Activated CD8-positive, alpha-beta T cell treated with anti-CD3 and anti-CD28 coated beads for 36 hours (primary cell): ENCODE measurements around the gene CRK. TPM values are rescaled to one million over a fixed set of nuclear protein-coding genes. Genes with fewer than 3 reads are reported as not detected.
"Not testable (repeated sequence)": the region's sequence is repeated elsewhere in the genome, so short reads cannot be mapped to it uniquely, and the experiment has no call there.

Experiments
- ATAC-seq: fragments of 200-7000 bp; cut with Tn5 transposase; one replicate; pipeline ENCODE4 v1.10.0; 2021; ENCODE audit warnings: mild to moderate bottlenecking, moderate library complexity
- CTCF ChIA-PET: fragments of 350-600 bp; sonication (Branson Sonifier 250); formaldehyde crosslinking; loops from one replicate; lab custom pipeline; 2021; ENCODE audit warnings: antibody characterized with exemption; lab: Charles Lee
- POLR2A ChIA-PET: fragments of 350-600 bp; sonication (Branson Sonifier 250); formaldehyde crosslinking; loops from one replicate; lab custom pipeline; 2021; ENCODE audit warnings: antibody characterized with exemption; lab: Charles Lee
- DNase-seq: peaks from one replicate; pipeline ENCODE4 v3.0.0-alpha.2; 2020
- H3K27ac Mint-ChIP-seq: one replicate; pipeline ENCODE4 v1.8.0; 2021; ENCODE audit warnings: mild to moderate bottlenecking, mixed read lengths
- H3K27me3 Mint-ChIP-seq: one replicate; pipeline ENCODE4 v1.8.0; 2021; ENCODE audit warnings: mixed read lengths
- H3K36me3 Mint-ChIP-seq: one replicate; pipeline ENCODE4 v1.8.0; 2021; ENCODE audit warnings: low read depth, mixed read lengths
- H3K4me1 Mint-ChIP-seq: one replicate; pipeline ENCODE4 v1.8.0; 2021; ENCODE audit warnings: low read depth, mixed read lengths
- H3K4me3 Mint-ChIP-seq: one replicate; pipeline ENCODE4 v1.8.0; 2021; ENCODE audit warnings: mild to moderate bottlenecking, moderate library complexity, mixed read lengths
- H3K9me3 Mint-ChIP-seq: one replicate; pipeline ENCODE4 v1.8.0; 2021; ENCODE audit warnings: mixed read lengths
- CTCF ChIP-seq: fragments of 200-600 bp; IDR thresholded peaks from one replicate; pipeline ENCODE4 v1.8.0; 2022; ENCODE audit warnings: antibody characterized with exemption, mild to moderate bottlenecking
- intact Hi-C: fragments of 100-400 bp; cut with micrococcal nuclease; formaldehyde crosslinking; loops from one replicate; pipeline ENCODE4 v1.10.0; 2022
- total RNA-seq, 2 experiments: library from RNA; stranded (reverse); gene quantifications; one replicate each; pipeline ENCODE4 v1.2.3, GENCODE V29; 2021

Gene CRK
- total RNA-seq, 2 experiments from 2014 or later: 12.1 to 12.9 TPM

DNA sequence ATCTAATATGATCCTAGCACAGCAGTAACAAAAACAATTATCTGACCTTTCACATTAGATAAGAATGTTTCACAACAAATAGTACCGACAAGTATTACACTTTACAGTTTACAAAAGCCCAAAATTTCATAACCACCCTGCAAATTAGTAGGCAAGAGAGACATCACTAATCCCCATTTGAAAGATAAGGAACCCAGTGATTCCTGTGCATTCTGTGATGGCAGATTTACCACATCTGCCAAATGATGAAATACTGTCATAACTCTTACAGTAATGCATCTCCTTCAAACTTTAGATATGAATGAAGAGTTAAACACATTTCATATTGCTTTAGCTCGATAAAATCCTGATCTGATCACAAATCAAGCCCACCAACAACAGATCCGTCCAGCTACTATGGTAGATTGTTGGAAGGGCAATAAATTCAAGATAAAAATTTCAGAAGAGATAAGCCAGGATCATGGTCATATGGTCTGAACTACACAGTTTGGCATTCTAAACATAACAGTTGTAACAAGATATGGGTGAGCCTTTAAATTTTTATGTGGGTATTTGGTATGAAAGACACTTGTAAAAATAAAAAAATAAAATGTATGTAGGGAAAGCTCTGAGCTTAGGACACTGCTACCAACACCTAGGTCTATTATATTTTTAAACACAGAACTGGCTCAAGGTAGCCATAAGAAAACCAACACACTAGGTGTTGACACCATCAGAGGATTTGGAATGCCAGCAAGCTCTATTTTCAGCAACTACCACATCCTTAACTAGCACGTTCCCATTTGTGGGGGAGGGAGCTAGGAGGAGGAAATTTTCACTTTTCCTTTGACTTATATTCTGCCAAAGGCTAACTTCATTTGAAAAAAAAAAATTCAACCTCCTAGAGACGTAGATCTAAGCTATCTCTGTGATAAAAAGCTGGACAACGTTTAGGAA lies 65.3 kb downstream of the CRK start:
- Mint-ChIP-seq H3K4me1 (peaks cover 74% of the 10 kb centered on the region), H3K4me3 (no peak overlapping the region), H3K9me3 (no peaks in the 10 kb centered on the region), H3K27ac (peak overlapping the region; percentile 51), H3K36me3 (peaks cover 43% of the 10 kb centered on the region), H3K27me3 (no peaks in the 10 kb centered on the region)
- DNase-seq: no peak
- TF ChIP-seq CTCF: no peak
- intact Hi-C loops: no loop called here
- ChIA-PET CTCF (interaction anchor here (0.7 to 5.5 kb wide), 13 partner anchors 9 to 238 kb away, joined by 3 to 51 read pairs (median 4); partner anchors contain the start of genes CRK, SLC43A2 and YWHAE), POLR2A (interaction anchor here (0.6 to 3.1 kb wide), 8 partner anchors 8 to 32 kb away, joined by 3 to 22 read pairs (median 8); partner anchors contain the start of gene YWHAE)
- ATAC-seq: no peak

DNA sequence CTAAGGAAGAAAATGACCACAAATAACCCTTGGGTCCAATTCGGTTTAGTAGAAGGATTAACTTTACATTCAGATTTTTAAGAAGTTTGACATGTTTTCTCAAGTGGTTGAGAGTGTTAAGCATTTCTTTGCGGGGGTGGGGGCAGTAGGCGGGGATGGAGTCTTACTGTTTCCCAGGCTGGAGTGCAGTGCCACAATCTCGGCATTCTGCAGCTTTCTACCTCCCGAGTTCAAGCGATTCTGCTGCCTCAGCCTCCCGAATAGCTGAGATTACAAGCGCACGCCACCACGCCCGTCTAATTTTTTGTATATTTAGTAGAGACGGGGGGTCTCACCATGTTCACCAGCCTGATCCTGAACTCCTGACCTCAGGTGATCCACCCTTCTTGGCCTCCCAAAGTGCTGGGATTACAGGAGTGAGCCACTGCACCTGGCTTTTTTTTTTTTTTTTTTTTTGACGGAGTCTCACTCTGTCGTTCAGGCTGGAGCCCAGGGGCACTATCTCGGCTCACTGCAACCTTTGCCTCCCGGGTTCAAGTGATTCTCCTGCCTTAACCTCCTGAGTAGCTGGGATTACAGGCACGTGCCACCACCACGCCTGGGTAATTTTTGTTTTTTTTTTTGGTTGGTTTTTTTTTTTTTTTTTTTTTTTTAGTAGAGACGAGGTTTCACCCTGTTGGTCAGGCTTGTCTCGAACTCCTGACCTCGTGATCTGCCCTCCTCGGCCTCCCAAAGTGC lies 68.4 kb downstream of the CRK start:
- H3K27ac Mint-ChIP-seq, DNase-seq, H3K9me3 Mint-ChIP-seq, H3K4me3 Mint-ChIP-seq, H3K27me3 Mint-ChIP-seq, ATAC-seq, intact Hi-C loops: not testable (repeated sequence)
- Mint-ChIP-seq H3K36me3 (peaks cover 24% of the 10 kb centered on the region), H3K4me1 (peaks cover 58% of the 10 kb centered on the region)
- POLR2A ChIA-PET: interaction anchor here (0.7 to 3.2 kb wide), 4 partner anchors 10 to 16 kb away, joined by 3 to 16 read pairs (median 10); partner anchors contain the start of gene YWHAE
- CTCF ChIA-PET: interaction anchor here (2.0 kb wide), 1 partner anchor 25 kb away, joined by 8 read pairs; no protein-coding TSS in a partner anchor

DNA sequence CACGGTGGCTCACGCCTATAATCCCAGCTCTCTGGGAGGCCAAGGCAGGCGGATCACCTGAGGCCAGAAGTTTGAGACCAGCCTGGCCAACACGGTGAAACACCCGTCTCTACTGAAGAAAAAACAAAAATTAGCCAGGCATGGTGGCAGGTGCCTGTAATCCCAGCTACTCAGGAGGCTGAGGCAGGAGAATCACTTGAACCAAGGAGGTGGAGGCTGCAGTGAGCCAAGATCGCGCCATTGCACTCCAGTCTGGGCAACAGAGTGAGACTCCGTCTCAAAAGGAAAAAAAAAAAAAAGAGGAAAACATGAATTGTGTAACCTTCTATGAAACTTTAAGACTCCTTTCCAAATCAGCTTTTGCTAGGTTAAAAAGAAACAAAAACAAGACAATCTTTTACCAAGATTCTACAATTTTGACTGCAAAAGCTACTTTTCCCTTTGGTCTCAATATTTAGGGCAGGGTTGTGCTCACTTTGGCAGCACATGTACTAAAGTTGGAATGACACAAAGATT lies 69.3 kb downstream of the CRK start:
- POLR2A ChIA-PET: interaction anchor here (0.6 to 3.2 kb wide), 6 partner anchors 10 to 94 kb away, joined by 3 to 16 read pairs (median 4); partner anchors contain the start of gene YWHAE
- Mint-ChIP-seq H3K4me1 (peaks cover 51% of the 10 kb centered on the region), H3K36me3 (peaks cover 17% of the 10 kb centered on the region)
- CTCF ChIA-PET: interaction anchor here (0.7 to 2.0 kb wide), 3 partner anchors 10 to 24 kb away, joined by 3 to 8 read pairs (median 3); partner anchors contain the start of gene YWHAE
- H3K27ac Mint-ChIP-seq, DNase-seq, ATAC-seq, H3K9me3 Mint-ChIP-seq, intact Hi-C loops, H3K4me3 Mint-ChIP-seq, H3K27me3 Mint-ChIP-seq: not testable (repeated sequence)

- peaks cover 51% of the 10 kb centered on the region for H3K4me1 Mint-ChIP-seq
- H3K27ac Mint-ChIP-seq: no peak overlapping the region
- intact Hi-C loops: no loop called here
- H3K4me3 Mint-ChIP-seq: no peak overlapping the region
- ChIA-PET POLR2A (interaction anchor here (0.6 to 3.2 kb wide), 6 partner anchors 9 to 93 kb away, joined by 3 to 16 read pairs (median 5); partner anchors contain the start of gene YWHAE), CTCF (interaction anchor here (0.7 to 2.0 kb wide), 3 partner anchors 10 to 24 kb away, joined by 3 to 8 read pairs (median 3); partner anchors contain the start of gene YWHAE)
- TF ChIP-seq CTCF: no peak
- no peaks in the 10 kb centered on the region for H3K27me3 Mint-ChIP-seq
- ATAC-seq (no peak), DNase-seq (no peak)
- H3K9me3 Mint-ChIP-seq: no peaks in the 10 kb centered on the region
- H3K36me3 Mint-ChIP-seq: peaks cover 19% of the 10 kb centered on the region
These were observed 69.8 kb downstream of the CRK start for GRCh38 chr17:1386265-1386664.

- DNase-seq (no peak), ATAC-seq (no peak)
- H3K4me3 Mint-ChIP-seq: no peak overlapping the region
- POLR2A ChIA-PET: interaction anchor here (1.0 to 3.2 kb wide), 5 partner anchors 9 to 21 kb away, joined by 3 to 16 read pairs (median 5); partner anchors contain the start of gene YWHAE
- H3K4me1 Mint-ChIP-seq: peaks cover 49% of the 10 kb centered on the region
- no peak overlapping the region for H3K27ac Mint-ChIP-seq
- no peaks in the 10 kb centered on the region for H3K27me3 Mint-ChIP-seq
- H3K9me3 Mint-ChIP-seq: no peaks in the 10 kb centered on the region
- TF ChIP-seq CTCF: no peak
- intact Hi-C loops: no loop called here
- CTCF ChIA-PET: interaction anchor here (0.7 to 2.0 kb wide), 3 partner anchors 9 to 23 kb away, joined by 3 to 8 read pairs (median 3); partner anchors contain the start of gene YWHAE
- H3K36me3 Mint-ChIP-seq: peaks cover 19% of the 10 kb centered on the region
These were observed 70.2 kb downstream of the CRK start for GRCh38 chr17:1385861-1386260.
